Fibroblast of lung (primary cell): ENCODE data around the gene PRKG2. TPM values are rescaled to one million over a fixed set of nuclear protein-coding genes. Genes with fewer than 3 reads are reported as not detected.

Experiments used
- DNase-seq, 2 donors: peaks; one replicate each; pipeline versions ENCODE4 v3.0.0 to v3.0.0-alpha.2; 2010; ENCODE audit warnings: low read depth in 2 of 2
- H2AFZ ChIP-seq: 2 replicates; pipeline ENCODE4 v1.5.1; 2012; ENCODE audit warnings: low read length, control low read depth, inconsistent platforms
- H3K27ac ChIP-seq: 2 replicates; pipeline ENCODE4 v1.5.1; 2011; ENCODE audit warnings: low read length, control low read depth; ENCODE audit not compliant: insufficient read depth
- H3K27me3 ChIP-seq: 2 replicates; pipeline ENCODE4 v1.5.1; 2011; ENCODE audit warnings: mild to moderate bottlenecking, low read length; ENCODE audit not compliant: control insufficient read depth, insufficient read depth
- H3K36me3 ChIP-seq: 2 replicates; pipeline ENCODE4 v1.5.1; 2011; ENCODE audit warnings: low read length; ENCODE audit not compliant: control insufficient read depth, insufficient read depth
- H3K4me1 ChIP-seq: 2 replicates; pipeline ENCODE4 v1.5.1; 2011; ENCODE audit warnings: low read length; ENCODE audit not compliant: control insufficient read depth, insufficient read depth; ENCODE audit errors: extremely low read depth
- H3K4me2 ChIP-seq: 2 replicates; pipeline ENCODE4 v1.5.1; 2011; ENCODE audit warnings: low read length, control low read depth; ENCODE audit not compliant: insufficient read depth; ENCODE audit errors: extremely low read depth
- H3K4me3 ChIP-seq, 4 experiments: fragments of 200-600 bp in 1 of 4; sonication (generic) in 1 of 4; replicated peaks in 1 of 4; 2 replicates each; pipeline ENCODE4 v1.5.1; 2011 to 2016; ENCODE audit warnings: low read length in 4 of 4, low read depth in 3 of 4, mild to moderate bottlenecking in 3 of 4, control low read depth in 2 of 4, inconsistent platforms in 1 of 4, mixed read lengths in 1 of 4; ENCODE audit not compliant: insufficient read depth in 1 of 4; ENCODE audit errors: control extremely low read depth in 1 of 4
- H3K79me2 ChIP-seq: 2 replicates; pipeline ENCODE4 v1.5.1; 2012; ENCODE audit warnings: mild to moderate bottlenecking, low read length, inconsistent platforms; ENCODE audit not compliant: control insufficient read depth, insufficient read depth
- H3K9ac ChIP-seq: 2 replicates; pipeline ENCODE4 v1.5.1; 2011; ENCODE audit warnings: mild to moderate bottlenecking, low read length, control low read depth; ENCODE audit not compliant: insufficient read depth
- H3K9me3 ChIP-seq: 2 replicates; pipeline ENCODE4 v1.5.1; 2012; ENCODE audit warnings: low read depth, low read length; ENCODE audit not compliant: control insufficient read depth, insufficient read depth
- H4K20me1 ChIP-seq: 2 replicates; pipeline ENCODE4 v1.5.1; 2011; ENCODE audit warnings: low read length; ENCODE audit not compliant: control insufficient read depth, insufficient read depth; ENCODE audit errors: extremely low read depth
- CTCF ChIP-seq, 2 donors: IDR thresholded peaks in 1 of 2; conservative IDR thresholded peaks in 1 of 2; 1 replicate in 1 of 2; 2 replicates in 1 of 2; pipeline ENCODE4 v1.5.1; 2011 to 2012; ENCODE audit warnings: low read length in 2 of 2, control low read depth in 1 of 2, inconsistent platforms in 1 of 2, low read depth in 1 of 2, mild to moderate bottlenecking in 1 of 2
- EZH2 ChIP-seq: IDR thresholded peaks from 2 replicates; pipeline ENCODE4 v1.5.1; 2012; ENCODE audit warnings: low read length, control low read depth, mild to moderate bottlenecking; ENCODE audit errors: missing control alignments
- polyA plus RNA-seq, 2 donors: library from polyadenylated mRNA; depleted of rRNA in 1 of 2; stranded (reverse) in 1 of 2; unstranded in 1 of 2; fragments of >200 nt; gene quantifications; 2 replicates each; pipeline ENCODE4 v1.2.1, GENCODE V29; 2011 to 2012; ENCODE audit warnings: missing spikeins in 1 of 2
- total RNA-seq: library from RNA; depleted of rRNA; stranded (reverse); fragments of >200 nt; gene quantifications from 2 replicates; pipeline ENCODE4 v1.2.1, GENCODE V29; 2014

Gene PRKG2
- total and polyA plus RNA-seq, 2 donors (not counting 1 experiment from before 2014, with no cell fraction given), result 2.8 to 17.5 TPM

GRCh38 chr4:81213671-81214070 lies 1.4 kb downstream of the PRKG2 start:
- no peaks in the 10 kb centered on the region for H4K20me1 ChIP-seq
- peak overlapping the region in 3 of 4 experiments; percentile 63 to 77 (median 64) for H3K4me3 ChIP-seq
- TF ChIP-seq EZH2, result no peak
- TF ChIP-seq CTCF (conservative IDR thresholded peaks at IDR 0.05 in 1 of 2, IDR thresholded peaks at IDR 0.05 in 1 of 2; ENCODE audit: low read depth in 1 of 2, low read length in 2 of 2), result no peak
- H3K4me1 ChIP-seq, result peaks cover 2% of the 10 kb centered on the region
- H3K36me3 ChIP-seq, result no peaks in the 10 kb centered on the region
- peak in 1 of 2 donors; percentile 42 for DNase-seq
- no peaks in the 10 kb centered on the region for H3K9me3 ChIP-seq
- H2AFZ ChIP-seq, result no peak overlapping the region
- peak overlapping the region; percentile 54 for H3K4me2 ChIP-seq
- H3K27me3 ChIP-seq, result no peaks in the 10 kb centered on the region
- no peak overlapping the region for H3K27ac ChIP-seq
- no peak overlapping the region for H3K9ac ChIP-seq
- peaks cover 13% of the 10 kb centered on the region for H3K79me2 ChIP-seq

GRCh38 chr4:81211956-81212355 lies 3.1 kb downstream of the PRKG2 start:
- Histone ChIP-seq H3K4me2 (no peak overlapping the region), H3K9ac (no peak overlapping the region), H3K36me3 (no peaks in the 10 kb centered on the region), H3K9me3 (no peaks in the 10 kb centered on the region), H3K4me3 (peak overlapping the region in 1 of 4 experiments; percentile 27), H3K4me1 (peaks cover 5% of the 10 kb centered on the region), H3K79me2 (peaks cover 13% of the 10 kb centered on the region), H2AFZ (no peak overlapping the region), H4K20me1 (no peaks in the 10 kb centered on the region), H3K27me3 (no peaks in the 10 kb centered on the region), H3K27ac (no peak overlapping the region)
- TF ChIP-seq EZH2, result no peak
- no peak for TF ChIP-seq CTCF (conservative IDR thresholded peaks at IDR 0.05 in 1 of 2, IDR thresholded peaks at IDR 0.05 in 1 of 2; ENCODE audit: low read depth in 1 of 2, low read length in 2 of 2)
- DNase-seq, result no peak

- Histone ChIP-seq H2AFZ (no peak overlapping the region), H3K4me1 (peaks cover 3% of the 10 kb centered on the region), H3K4me2 (no peak overlapping the region), H3K27me3 (no peaks in the 10 kb centered on the region), H3K4me3 (no peak overlapping the region), H3K9me3 (no peaks in the 10 kb centered on the region), H3K9ac (no peak overlapping the region), H3K36me3 (no peaks in the 10 kb centered on the region), H3K79me2 (peaks cover 11% of the 10 kb centered on the region), H4K20me1 (no peaks in the 10 kb centered on the region), H3K27ac (no peak overlapping the region)
- peak; percentile 59 to 95 for DNase-seq
- TF ChIP-seq EZH2 (no peak), CTCF (conservative IDR thresholded peaks at IDR 0.05 in 1 of 2, IDR thresholded peaks at IDR 0.05 in 1 of 2; ENCODE audit: low read depth in 1 of 2, low read length in 2 of 2) (no peak)
Observed at GRCh38 chr4:81207828-81208227, 7.2 kb downstream of the PRKG2 start.
